Panc1 (cell line): ENCODE data around the gene BBIP1. TPM values are rescaled to one million over a fixed set of nuclear protein-coding genes. Genes with fewer than 3 reads are reported as not detected.

Experiments
- ATAC-seq: fragments of 200-7000 bp; cut with Tn5 transposase; 2 replicates; pipeline ENCODE4 v1.9.1; 2020; ENCODE audit warnings: mild to moderate bottlenecking, moderate library complexity
- BruUV-seq: library from RNA; stranded (reverse); fragments of 400-500 nt; replicated peaks from 2 replicates; lab custom pipeline; 2021; lab: Mats Ljungman, UMichigan
- CTCF ChIA-PET: fragments of 300-600 bp; sonication (Branson Sonifier 250); formaldehyde crosslinking; loops from one replicate; lab custom pipeline; 2022; ENCODE audit warnings: antibody characterized with exemption; lab: Charles Lee
- POLR2A ChIA-PET: fragments of 300-600 bp; sonication (Branson Sonifier 250); formaldehyde crosslinking; loops from one replicate; lab custom pipeline; 2022; ENCODE audit warnings: antibody characterized with exemption; lab: Charles Lee
- DNase-seq: peaks from one replicate; pipeline ENCODE4 v3.0.0-alpha.2; 2010; ENCODE audit warnings: low read depth, low spot score
- H3K27ac ChIP-seq: 2 replicates; pipeline ENCODE4 v1.5.1; 2011; ENCODE audit warnings: mild to moderate bottlenecking, low read length, inconsistent platforms
- H3K27me3 ChIP-seq: fragments of 200-500 bp; sonication (Bioruptor generic); 2 replicates; pipeline ENCODE4 v1.6.0; 2014; ENCODE audit warnings: low read length, inconsistent platforms; ENCODE audit not compliant: control insufficient read depth, insufficient read depth
- H3K36me3 ChIP-seq: fragments of 200-500 bp; sonication (Bioruptor generic); 2 replicates; pipeline ENCODE4 v1.5.1; 2014; ENCODE audit warnings: inconsistent platforms, mild to moderate bottlenecking, low read length, moderate library complexity; ENCODE audit not compliant: control insufficient read depth, insufficient read depth
- H3K4me1 ChIP-seq: 2 replicates; pipeline ENCODE4 v1.5.1; 2011; ENCODE audit warnings: inconsistent platforms, mild to moderate bottlenecking, low read length, moderate library complexity; ENCODE audit not compliant: control insufficient read depth, insufficient read depth
- H3K4me3 ChIP-seq, 2 experiments: 2 replicates each; pipeline ENCODE4 v1.5.1; 2011 to 2012; ENCODE audit warnings: low read depth in 2 of 2, low read length in 2 of 2, mild to moderate bottlenecking in 2 of 2, inconsistent platforms in 1 of 2, moderate library complexity in 1 of 2
- H3K9me3 ChIP-seq: fragments of 200-500 bp; sonication (Bioruptor generic); 2 replicates; pipeline ENCODE4 v1.5.1; 2014; ENCODE audit warnings: low read depth, mild to moderate bottlenecking, inconsistent platforms, low read length, moderate library complexity; ENCODE audit not compliant: control insufficient read depth, insufficient read depth
- POLR2AphosphoS5 ChIP-seq: IDR thresholded peaks from 2 replicates; pipeline ENCODE4 v1.6.1; 2012; ENCODE audit warnings: mild to moderate bottlenecking, low read depth, low read length, moderate library complexity
- REST ChIP-seq, 2 experiments: IDR thresholded peaks; 2 replicates each; pipeline ENCODE4 v1.6.1; 2011 to 2012; ENCODE audit warnings: low read depth in 2 of 2, control low read depth in 1 of 2, low read length in 1 of 2, mild to moderate bottlenecking in 1 of 2, moderate library complexity in 1 of 2; ENCODE audit not compliant: insufficient read depth in 1 of 2
- SIN3A ChIP-seq: IDR thresholded peaks from 2 replicates; pipeline ENCODE4 v1.6.1; 2012; ENCODE audit warnings: low read depth, mild to moderate bottlenecking, low read length, moderate library complexity, borderline replicate concordance; ENCODE audit not compliant: insufficient read depth
- TCF7L2 ChIP-seq: IDR thresholded peaks from 2 replicates; pipeline ENCODE4 v1.6.1; 2011; ENCODE audit warnings: mild to moderate bottlenecking, low read depth, low read length, inconsistent platforms
- in situ Hi-C: cut with HindIII; loops from 2 replicates; pipeline ENCODE4 v1.10.0; 2016; ENCODE audit warnings: low sequenced_read_pairs, low pct_unique_long_range_greater_than_20kb
- intact Hi-C: fragments of 100-400 bp; cut with micrococcal nuclease; formaldehyde crosslinking; loops from one replicate; pipeline ENCODE4 v1.10.0; 2022; ENCODE audit not compliant: unreplicated experiment
- total RNA-seq: library from RNA; stranded (reverse); gene quantifications from one replicate; pipeline ENCODE4 v1.2.1, GENCODE V29; 2021; ENCODE audit not compliant: unreplicated experiment
- TF ChIP-seq, protein P1 (sequence below): fragments of 450-650 bp; IDR thresholded peaks from 2 replicates; pipeline ENCODE4 v1.5.1; 2017; ENCODE audit warnings: mild to moderate bottlenecking

Gene BBIP1
- total RNA-seq, 1 experiment from 2014 or later = 55.2 TPM

DNA sequence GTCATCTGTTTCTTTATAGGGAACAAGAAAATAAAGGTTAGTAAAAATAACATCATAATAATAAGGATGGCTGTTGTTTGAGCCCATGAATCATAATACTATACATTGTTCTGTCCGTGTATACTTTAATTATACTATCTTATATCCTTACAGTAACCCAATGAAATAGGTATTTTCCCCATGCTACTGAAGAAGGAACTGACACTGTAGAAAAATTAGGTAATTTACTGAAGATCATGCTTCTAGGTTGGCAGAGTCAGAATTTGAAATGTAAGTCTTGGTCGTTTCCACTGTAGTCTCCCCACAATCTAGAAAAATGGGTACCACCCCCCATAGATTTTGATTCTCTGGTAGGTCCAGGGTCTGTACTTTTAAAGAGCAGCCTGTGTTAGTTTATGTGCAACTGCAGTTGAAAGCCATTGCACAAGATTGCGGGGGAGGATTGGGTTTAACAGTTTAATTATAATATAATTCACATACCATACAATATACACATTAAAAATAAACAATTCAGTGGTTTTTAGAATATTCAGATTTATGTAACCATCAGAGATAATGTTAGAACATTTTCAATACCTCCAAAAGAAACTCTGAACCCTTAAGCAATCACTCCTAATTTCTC is 48.1 kb upstream of the BBIP1 start:
- Histone ChIP-seq H3K4me1 (peaks cover 3% of the 10 kb centered on the region; the same call in 1 of the 2 replicates), H3K9me3 (no peaks in the 10 kb centered on the region), H3K36me3 (no peaks in the 10 kb centered on the region; the same call in 1 of the 2 replicates), H3K27ac (no peak overlapping the region), H3K27me3 (no peaks in the 10 kb centered on the region), H3K4me3 (no peak overlapping the region)
- intact Hi-C loops = no loop called here
- in situ Hi-C loops = no loop called here
- TF ChIP-seq, protein P1, sequence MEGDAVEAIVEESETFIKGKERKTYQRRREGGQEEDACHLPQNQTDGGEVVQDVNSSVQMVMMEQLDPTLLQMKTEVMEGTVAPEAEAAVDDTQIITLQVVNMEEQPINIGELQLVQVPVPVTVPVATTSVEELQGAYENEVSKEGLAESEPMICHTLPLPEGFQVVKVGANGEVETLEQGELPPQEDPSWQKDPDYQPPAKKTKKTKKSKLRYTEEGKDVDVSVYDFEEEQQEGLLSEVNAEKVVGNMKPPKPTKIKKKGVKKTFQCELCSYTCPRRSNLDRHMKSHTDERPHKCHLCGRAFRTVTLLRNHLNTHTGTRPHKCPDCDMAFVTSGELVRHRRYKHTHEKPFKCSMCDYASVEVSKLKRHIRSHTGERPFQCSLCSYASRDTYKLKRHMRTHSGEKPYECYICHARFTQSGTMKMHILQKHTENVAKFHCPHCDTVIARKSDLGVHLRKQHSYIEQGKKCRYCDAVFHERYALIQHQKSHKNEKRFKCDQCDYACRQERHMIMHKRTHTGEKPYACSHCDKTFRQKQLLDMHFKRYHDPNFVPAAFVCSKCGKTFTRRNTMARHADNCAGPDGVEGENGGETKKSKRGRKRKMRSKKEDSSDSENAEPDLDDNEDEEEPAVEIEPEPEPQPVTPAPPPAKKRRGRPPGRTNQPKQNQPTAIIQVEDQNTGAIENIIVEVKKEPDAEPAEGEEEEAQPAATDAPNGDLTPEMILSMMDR = no peak
- TF ChIP-seq SIN3A = no peak
- TF ChIP-seq TCF7L2 = no peak
- no peak for TF ChIP-seq POLR2AphosphoS5
- TF ChIP-seq REST (IDR thresholded peaks at IDR 0.05; ENCODE audit: insufficient read depth in 1 of 2, low read depth in 2 of 2, low read length in 1 of 2) = no peak
- ATAC-seq (no peak), DNase-seq (no peak)
- ChIA-PET CTCF (no interaction called here), POLR2A (no interaction called here)
- no TSS peak for BruUV-seq

DNA sequence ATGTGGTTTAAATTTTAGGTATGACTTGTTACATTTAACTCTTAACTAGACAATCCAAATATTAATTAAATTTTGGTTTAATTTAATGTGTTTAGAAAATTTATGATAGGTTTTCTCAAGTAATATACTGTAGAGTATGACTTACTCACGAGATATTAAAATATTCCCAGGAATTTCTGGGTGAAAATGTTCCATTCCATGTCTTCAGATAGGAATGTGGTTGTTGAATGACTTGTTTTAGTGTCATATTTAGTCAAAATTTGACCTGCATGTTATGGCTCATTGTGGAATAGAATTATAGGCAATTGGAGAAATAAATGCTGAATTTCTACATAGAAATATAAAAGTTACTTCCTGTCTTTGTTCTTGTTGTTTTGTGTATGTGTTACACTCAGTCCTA is 47.2 kb upstream of the BBIP1 start:
- TF ChIP-seq REST (IDR thresholded peaks at IDR 0.05; ENCODE audit: insufficient read depth in 1 of 2, low read depth in 2 of 2, low read length in 1 of 2) (no peak), POLR2AphosphoS5 (no peak), SIN3A (no peak), TCF7L2 (no peak)
- TF ChIP-seq, protein P1 = no peak
- peaks cover 3% of the 10 kb centered on the region; the same call in 1 of the 2 replicates for H3K4me1 ChIP-seq
- no peaks in the 10 kb centered on the region; the same call in 1 of the 2 replicates for H3K36me3 ChIP-seq
- in situ Hi-C loops = no loop called here
- no peak overlapping the region for H3K27ac ChIP-seq
- H3K27me3 ChIP-seq = no peaks in the 10 kb centered on the region
- intact Hi-C loops = no loop called here
- ChIA-PET CTCF (no interaction called here), POLR2A (no interaction called here)
- BruUV-seq = no TSS peak
- no peak for ATAC-seq
- no peak for DNase-seq
- H3K4me3 ChIP-seq = no peak overlapping the region
- no peaks in the 10 kb centered on the region for H3K9me3 ChIP-seq
